Endothelial cell of umbilical vein (primary cell): Measurements from ENCODE around the gene TGIF1. TPM values are rescaled to one million over a fixed set of nuclear protein-coding genes. Genes with fewer than 3 reads are reported as not detected.

Experiments used
- BruUV-seq: library from RNA; stranded (reverse); fragments of 400-500 nt; replicated peaks from 2 replicates; lab custom pipeline; 2021; lab: Mats Ljungman, UMichigan
- CTCF ChIA-PET: fragments of 300-600, 350-600 bp; sonication (Branson Sonifier 250); formaldehyde crosslinking; loops from one replicate; lab custom pipeline; 2021; ENCODE audit warnings: antibody characterized with exemption, inconsistent platforms; lab: Charles Lee
- POLR2A ChIA-PET: fragments of 300-600, 350-600 bp; sonication (Branson Sonifier 250); formaldehyde crosslinking; loops from one replicate; lab custom pipeline; 2021; ENCODE audit warnings: antibody characterized with exemption, inconsistent platforms; lab: Charles Lee
- DNase-seq: peaks from one replicate; pipeline ENCODE4 v3.0.0-alpha.2; 2011; ENCODE audit warnings: low read depth, low spot score
- FAIRE-seq: peaks from 2 replicates; lab custom pipeline; 2011; peaks lifted over from hg19 to GRCh38; lab: Jason Lieb, UNC
- H2AFZ ChIP-seq: 2 replicates; pipeline ENCODE4 v1.6.0; 2012; ENCODE audit warnings: low read depth, low read length, control low read depth, inconsistent platforms
- H3K27ac ChIP-seq: 2 replicates; pipeline ENCODE4 v1.5.1; 2011; ENCODE audit warnings: low read depth, mild to moderate bottlenecking, control low read depth, low read length, moderate library complexity; ENCODE audit not compliant: insufficient read depth
- H3K27me3 ChIP-seq, 2 experiments: 2 replicates each; pipeline versions ENCODE4 v1.6.0 to v1.6.1; 2011; ENCODE audit warnings: low read length in 2 of 2, mixed read lengths in 1 of 2; ENCODE audit not compliant: control insufficient read depth in 2 of 2, insufficient read depth in 2 of 2
- H3K36me3 ChIP-seq, 2 experiments: 2 replicates in 1 of 2; 3 replicates in 1 of 2; pipeline ENCODE4 v1.5.1; 2011; ENCODE audit warnings: low read length in 2 of 2, mild to moderate bottlenecking in 1 of 2, moderate library complexity in 1 of 2; ENCODE audit not compliant: control insufficient read depth in 2 of 2, insufficient read depth in 2 of 2; ENCODE audit errors: extremely low read depth in 1 of 2
- H3K4me1 ChIP-seq: 3 replicates; pipeline ENCODE4 v1.5.1; 2011; ENCODE audit warnings: mild to moderate bottlenecking, low read length; ENCODE audit not compliant: control insufficient read depth, insufficient read depth; ENCODE audit errors: extremely low read depth
- H3K4me2 ChIP-seq: 2 replicates; pipeline ENCODE4 v1.6.1; 2011; ENCODE audit warnings: low read length, control low read depth, mixed read lengths; ENCODE audit not compliant: insufficient read depth
- H3K4me3 ChIP-seq, 3 experiments: fragments of 200-600 bp in 1 of 3; sonication (generic), shearing (Covaris generic) in 1 of 3; replicated peaks in 1 of 3; 2 replicates each; pipeline ENCODE4 v1.5.1; 2011 to 2016; ENCODE audit warnings: control low read depth in 3 of 3, low read length in 3 of 3, mild to moderate bottlenecking in 2 of 3, inconsistent platforms in 1 of 3, low read depth in 1 of 3, moderate library complexity in 1 of 3; ENCODE audit not compliant: insufficient read depth in 1 of 3
- H3K79me2 ChIP-seq: 2 replicates; pipeline ENCODE4 v1.6.0; 2012; ENCODE audit warnings: low read length, inconsistent platforms; ENCODE audit not compliant: control insufficient read depth, insufficient read depth
- H3K9ac ChIP-seq: replicated peaks from 2 replicates; pipeline ENCODE3; 2011; ENCODE audit warnings: low read length, control low read depth; ENCODE audit not compliant: insufficient read depth; ENCODE audit errors: extremely low read depth
- H3K9me1 ChIP-seq: replicated peaks from 3 replicates; pipeline ENCODE4 v1.6.0; 2011; ENCODE audit warnings: mild to moderate bottlenecking, low read length; ENCODE audit not compliant: control insufficient read depth, insufficient read depth; ENCODE audit errors: extremely low read depth
- H3K9me3 ChIP-seq: replicated peaks from 2 replicates; pipeline ENCODE4 v1.5.1; 2012; ENCODE audit warnings: low read length, inconsistent platforms; ENCODE audit not compliant: control insufficient read depth, insufficient read depth
- H4K20me1 ChIP-seq: replicated peaks from 2 replicates; pipeline ENCODE3; 2011; ENCODE audit warnings: mild to moderate bottlenecking, low read length; ENCODE audit not compliant: control insufficient read depth, insufficient read depth; ENCODE audit errors: extremely low read depth
- CTCF ChIP-seq, 2 donors: IDR thresholded peaks; 1 replicate in 1 of 2; 2 replicates in 1 of 2; pipeline ENCODE4 v1.5.1; 2011; ENCODE audit warnings: low read length in 2 of 2, mild to moderate bottlenecking in 2 of 2, moderate library complexity in 2 of 2, control low read depth in 1 of 2, inconsistent platforms in 1 of 2, low read depth in 1 of 2; ENCODE audit not compliant: insufficient read depth in 1 of 2; ENCODE audit errors: extremely low read depth in 1 of 2
- EZH2 ChIP-seq: IDR thresholded peaks from 2 replicates; pipeline ENCODE4 v1.6.1; 2012; ENCODE audit warnings: borderline replicate concordance, low read depth, mild to moderate bottlenecking, moderate library complexity, low read length, inconsistent platforms; ENCODE audit not compliant: severe bottlenecking
- FOS ChIP-seq: IDR thresholded peaks from 2 replicates; pipeline ENCODE4 v1.6.1; 2011; ENCODE audit warnings: mild to moderate bottlenecking, low read length, moderate library complexity, borderline replicate concordance; ENCODE audit not compliant: insufficient read depth
- GATA2 ChIP-seq: IDR thresholded peaks from 2 replicates; pipeline ENCODE4 v1.7.0; 2011; ENCODE audit warnings: low read depth, mild to moderate bottlenecking, moderate library complexity, mixed read lengths, low read length; ENCODE audit not compliant: insufficient read length, insufficient read depth
- JUN ChIP-seq: IDR thresholded peaks from 2 replicates; pipeline ENCODE4 v1.6.1; 2011; ENCODE audit warnings: borderline replicate concordance, low read depth; ENCODE audit not compliant: insufficient read length, insufficient read depth
- MYC ChIP-seq: IDR thresholded peaks from one replicate; pipeline ENCODE4 v1.6.1; 2011; ENCODE audit warnings: mild to moderate bottlenecking, low read depth, low read length
- POLR2A ChIP-seq: IDR thresholded peaks from 2 replicates; pipeline ENCODE4 v1.6.1; 2012; ENCODE audit warnings: low read depth, mild to moderate bottlenecking, control low read depth, low read length
- POLR2AphosphoS5 ChIP-seq: IDR thresholded peaks from 2 replicates; pipeline ENCODE4 v1.6.1; 2012; ENCODE audit warnings: low read depth, mild to moderate bottlenecking, control low read depth, low read length, moderate library complexity; ENCODE audit not compliant: insufficient read depth
- dilution Hi-C: fragments of 300-500 bp; cut with MboI; formaldehyde crosslinking; loops from one replicate; pipeline ENCODE4 v1.15.0; 2019; ENCODE audit warnings: low sequenced_read_pairs; ENCODE audit not compliant: extremely low pct_ligation_motif_present
- intact Hi-C: fragments of 100-400 bp; cut with micrococcal nuclease; formaldehyde crosslinking; loops from one replicate; pipeline ENCODE4 v1.10.0; 2022
- polyA plus RNA-seq, 4 experiments: library from polyadenylated mRNA; depleted of rRNA in 3 of 4; stranded (reverse) in 3 of 4; unstranded in 1 of 4; fragments of >200 nt; gene quantifications; 2 replicates each; pipeline versions ENCODE4 v1.2.1 to v1.2.3, GENCODE V29; 2011 to 2012; ENCODE audit warnings: missing spikeins in 1 of 4
- total RNA-seq: library from RNA; stranded (reverse); gene quantifications from 2 replicates; pipeline ENCODE4 v1.2.3, GENCODE V29; 2021

The TGIF1 gene
- total and polyA plus RNA-seq, 2 donors (not counting 3 experiments of a cell fraction or from before 2014, with no cell fraction given), result 75.6 to 96.6 TPM

DNA sequence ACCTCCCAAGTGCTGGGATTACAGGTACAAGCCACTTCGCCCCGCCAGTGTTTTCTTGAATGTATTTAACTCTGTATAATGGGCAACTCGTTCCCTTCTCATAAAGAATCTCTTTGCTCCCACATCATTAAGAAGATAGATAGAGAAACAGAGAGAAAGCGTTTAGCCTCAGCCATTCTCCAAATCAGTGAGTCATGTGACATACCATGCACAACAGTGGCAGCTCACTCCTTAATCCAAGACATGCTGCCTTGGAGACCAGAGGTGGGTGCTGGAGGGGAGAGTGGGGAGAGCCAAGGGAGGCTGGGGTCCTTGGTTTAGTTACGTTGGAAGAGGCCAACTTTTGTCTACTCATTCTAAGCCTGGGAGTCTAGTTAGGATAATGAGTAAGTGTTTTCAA lies 54.7 kb downstream of the TGIF1 start:
- Histone ChIP-seq H4K20me1 (no peaks in the 10 kb centered on the region), H3K4me2 (no peak overlapping the region), H3K36me3 (no peaks in the 10 kb centered on the region), H3K27me3 (no peaks in the 10 kb centered on the region), H2AFZ (no peak overlapping the region), H3K4me1 (peaks cover 10% of the 10 kb centered on the region), H3K79me2 (no peaks in the 10 kb centered on the region), H3K27ac (no peak overlapping the region), H3K9me1 (no peaks in the 10 kb centered on the region), H3K4me3 (no peak overlapping the region), H3K9me3 (no peaks in the 10 kb centered on the region), H3K9ac (no peak overlapping the region)
- intact Hi-C loops (no loop called here), dilution Hi-C loops (no loop called here)
- CTCF ChIA-PET, result interaction anchor here (1.5 to 1.8 kb wide), 2 partner anchors 11 to 47 kb away, joined by 3 to 4 read pairs; no protein-coding TSS in a partner anchor
- no peak for TF ChIP-seq GATA2
- TF ChIP-seq EZH2, result no peak
- TF ChIP-seq MYC, result no peak
- no peak for TF ChIP-seq JUN
- no peak for TF ChIP-seq FOS
- no peak for TF ChIP-seq POLR2A
- TF ChIP-seq POLR2AphosphoS5, result no peak
- TF ChIP-seq CTCF (IDR thresholded peaks at IDR 0.05; ENCODE audit: extremely low read depth in 1 of 2, insufficient read depth in 1 of 2, low read depth in 1 of 2, low read length in 2 of 2), result no peak
- FAIRE-seq, result no peak
- BruUV-seq, result no TSS peak
- DNase-seq, result no peak
- POLR2A ChIA-PET, result no interaction called here
